ENCODE results near the gene UNC5C. TPM values are rescaled to one million over a fixed set of nuclear protein-coding genes. Genes with fewer than 3 reads are reported as not detected.

Gene UNC5C
- total and polyA plus RNA-seq, 5 donors from 2014 or later, result 0.01 to 0.13 TPM; not detected in 3

- Mint-ChIP-seq H3K4me3 (no peak overlapping the region), H3K27ac (no peak overlapping the region)
- no peak overlapping the region for H3K27ac ChIP-seq (ENCODE audit: insufficient read depth, low read length, poor library complexity, severe bottlenecking)
Measured at GRCh38 chr4:95217197-95217596, 331.6 kb downstream of the UNC5C start.

GRCh38 chr4:95216636-95217035 is 332.1 kb downstream of the UNC5C start:
- Histone ChIP-seq H3K27me3 (ENCODE audit: control insufficient read depth, insufficient read depth, low read length) (no peaks in the 10 kb centered on the region), H3K27ac (ENCODE audit: insufficient read depth, low read length, poor library complexity, severe bottlenecking) (no peak overlapping the region), H3K4me1 (ENCODE audit: control insufficient read depth, insufficient read depth, low read length, poor library complexity, severe bottlenecking) (no peaks in the 10 kb centered on the region), H3K4me3 (ENCODE audit: low read depth, low read length) (no peak overlapping the region), H3K36me3 (ENCODE audit: control insufficient read depth, insufficient read depth, low read length) (no peaks in the 10 kb centered on the region), H3K9me3 (ENCODE audit: control insufficient read depth in 2 of 2, low read length in 2 of 2) (no peaks in the 10 kb centered on the region)
- H3K27ac Mint-ChIP-seq, result no peak overlapping the region
- no peaks in the 10 kb centered on the region for H3K27me3 Mint-ChIP-seq
- H3K4me1 Mint-ChIP-seq, result no peaks in the 10 kb centered on the region
- no peak for ATAC-seq (ENCODE audit: low read depth in 2 of 2)
- no peak for DNase-seq
- no peak overlapping the region for H3K4me3 Mint-ChIP-seq
- H3K9me3 Mint-ChIP-seq, result no peaks in the 10 kb centered on the region
- no peaks in the 10 kb centered on the region for H3K36me3 Mint-ChIP-seq

More at GRCh38 chr4:95217197-95217596, 331.6 kb downstream of the UNC5C start:
- Histone ChIP-seq H3K27me3 (ENCODE audit: control insufficient read depth, insufficient read depth, low read length) (no peaks in the 10 kb centered on the region), H3K9me3 (ENCODE audit: control insufficient read depth in 2 of 2, low read length in 2 of 2) (no peaks in the 10 kb centered on the region), H3K36me3 (ENCODE audit: control insufficient read depth, insufficient read depth, low read length) (no peaks in the 10 kb centered on the region), H3K4me3 (ENCODE audit: low read depth, low read length) (no peak overlapping the region), H3K4me1 (ENCODE audit: control insufficient read depth, insufficient read depth, low read length, poor library complexity, severe bottlenecking) (no peaks in the 10 kb centered on the region)
- ATAC-seq (ENCODE audit: low read depth in 2 of 2) (no peak), DNase-seq (no peak)
- H3K9me3 Mint-ChIP-seq, result no peaks in the 10 kb centered on the region
- no peaks in the 10 kb centered on the region for H3K27me3 Mint-ChIP-seq
- no peaks in the 10 kb centered on the region for H3K36me3 Mint-ChIP-seq
- H3K4me1 Mint-ChIP-seq, result no peaks in the 10 kb centered on the region

- no peaks in the 10 kb centered on the region for H3K27me3 ChIP-seq (ENCODE audit: control insufficient read depth, insufficient read depth, low read length)
- H3K36me3 ChIP-seq (ENCODE audit: control insufficient read depth, insufficient read depth, low read length), result no peaks in the 10 kb centered on the region
- no peak overlapping the region for H3K27ac ChIP-seq (ENCODE audit: insufficient read depth, low read length, poor library complexity, severe bottlenecking)
- Mint-ChIP-seq H3K4me3 (peak overlapping the region in 1 of 4 donors; percentile 3), H3K27me3 (no peaks in the 10 kb centered on the region), H3K27ac (no peak overlapping the region), H3K36me3 (no peaks in the 10 kb centered on the region), H3K9me3 (no peaks in the 10 kb centered on the region), H3K4me1 (no peaks in the 10 kb centered on the region)
- DNase-seq (no peak), ATAC-seq (ENCODE audit: low read depth in 2 of 2) (no peak)
- no peak overlapping the region for H3K4me3 ChIP-seq (ENCODE audit: low read depth, low read length)
- H3K4me1 ChIP-seq (ENCODE audit: control insufficient read depth, insufficient read depth, low read length, poor library complexity, severe bottlenecking), result no peaks in the 10 kb centered on the region
- H3K9me3 ChIP-seq (ENCODE audit: control insufficient read depth in 2 of 2, low read length in 2 of 2), result no peaks in the 10 kb centered on the region
Measured at GRCh38 chr4:95215991-95216605, 332.7 kb downstream of the UNC5C start.

GRCh38 chr4:95215043-95215442 is 333.7 kb downstream of the UNC5C start:
- Mint-ChIP-seq H3K27me3 (no peaks in the 10 kb centered on the region), H3K9me3 (no peaks in the 10 kb centered on the region), H3K4me1 (no peaks in the 10 kb centered on the region), H3K36me3 (no peaks in the 10 kb centered on the region), H3K4me3 (no peak overlapping the region), H3K27ac (no peak overlapping the region)
- Histone ChIP-seq H3K4me3 (ENCODE audit: low read depth, low read length) (no peak overlapping the region), H3K4me1 (ENCODE audit: control insufficient read depth, insufficient read depth, low read length, poor library complexity, severe bottlenecking) (no peaks in the 10 kb centered on the region), H3K36me3 (ENCODE audit: control insufficient read depth, insufficient read depth, low read length) (no peaks in the 10 kb centered on the region), H3K9me3 (ENCODE audit: control insufficient read depth in 2 of 2, low read length in 2 of 2) (no peaks in the 10 kb centered on the region), H3K27me3 (ENCODE audit: control insufficient read depth, insufficient read depth, low read length) (no peaks in the 10 kb centered on the region), H3K27ac (ENCODE audit: insufficient read depth, low read length, poor library complexity, severe bottlenecking) (no peak overlapping the region)
- ATAC-seq (ENCODE audit: low read depth in 2 of 2) (no peak), DNase-seq (no peak)

GRCh38 chr4:95214408-95214807 is 334.4 kb downstream of the UNC5C start:
- Mint-ChIP-seq H3K27me3 (no peaks in the 10 kb centered on the region), H3K4me3 (no peak overlapping the region), H3K36me3 (no peaks in the 10 kb centered on the region), H3K4me1 (no peaks in the 10 kb centered on the region), H3K27ac (no peak overlapping the region), H3K9me3 (no peaks in the 10 kb centered on the region)
- no peak overlapping the region for H3K4me3 ChIP-seq (ENCODE audit: low read depth, low read length)
- ATAC-seq (ENCODE audit: low read depth in 2 of 2) (no peak), DNase-seq (no peak)
- no peaks in the 10 kb centered on the region for H3K9me3 ChIP-seq (ENCODE audit: control insufficient read depth in 2 of 2, low read length in 2 of 2)
- H3K36me3 ChIP-seq (ENCODE audit: control insufficient read depth, insufficient read depth, low read length), result no peaks in the 10 kb centered on the region
- no peaks in the 10 kb centered on the region for H3K27me3 ChIP-seq (ENCODE audit: control insufficient read depth, insufficient read depth, low read length)
- H3K4me1 ChIP-seq (ENCODE audit: control insufficient read depth, insufficient read depth, low read length, poor library complexity, severe bottlenecking), result no peaks in the 10 kb centered on the region
- no peak overlapping the region for H3K27ac ChIP-seq (ENCODE audit: insufficient read depth, low read length, poor library complexity, severe bottlenecking)

GRCh38 chr4:95213366-95213765 is 335.4 kb downstream of the UNC5C start:
- H3K36me3 Mint-ChIP-seq, result no peaks in the 10 kb centered on the region
- H3K27ac Mint-ChIP-seq, result no peak overlapping the region
- no peaks in the 10 kb centered on the region for H3K27me3 ChIP-seq (ENCODE audit: control insufficient read depth, insufficient read depth, low read length)
- no peaks in the 10 kb centered on the region for H3K27me3 Mint-ChIP-seq
- no peak overlapping the region for H3K4me3 Mint-ChIP-seq
- no peaks in the 10 kb centered on the region for H3K36me3 ChIP-seq (ENCODE audit: control insufficient read depth, insufficient read depth, low read length)
- no peak overlapping the region for H3K27ac ChIP-seq (ENCODE audit: insufficient read depth, low read length, poor library complexity, severe bottlenecking)
- H3K4me1 ChIP-seq (ENCODE audit: control insufficient read depth, insufficient read depth, low read length, poor library complexity, severe bottlenecking), result no peaks in the 10 kb centered on the region
- H3K9me3 ChIP-seq (ENCODE audit: control insufficient read depth in 2 of 2, low read length in 2 of 2), result no peaks in the 10 kb centered on the region
- H3K9me3 Mint-ChIP-seq, result no peaks in the 10 kb centered on the region
- no peaks in the 10 kb centered on the region for H3K4me1 Mint-ChIP-seq
- H3K4me3 ChIP-seq (ENCODE audit: low read depth, low read length), result no peak overlapping the region
- ATAC-seq (ENCODE audit: low read depth in 2 of 2) (no peak), DNase-seq (no peak)

GRCh38 chr4:95212692-95213091 is 336.1 kb downstream of the UNC5C start:
- H3K9me3 ChIP-seq (ENCODE audit: control insufficient read depth in 2 of 2, low read length in 2 of 2), result no peaks in the 10 kb centered on the region
- no peak overlapping the region for H3K27ac ChIP-seq (ENCODE audit: insufficient read depth, low read length, poor library complexity, severe bottlenecking)
- H3K27me3 ChIP-seq (ENCODE audit: control insufficient read depth, insufficient read depth, low read length), result no peaks in the 10 kb centered on the region
- no peaks in the 10 kb centered on the region for H3K36me3 ChIP-seq (ENCODE audit: control insufficient read depth, insufficient read depth, low read length)
- Mint-ChIP-seq H3K4me3 (no peak overlapping the region), H3K27me3 (no peaks in the 10 kb centered on the region), H3K36me3 (no peaks in the 10 kb centered on the region), H3K4me1 (no peaks in the 10 kb centered on the region), H3K27ac (no peak overlapping the region), H3K9me3 (no peaks in the 10 kb centered on the region)
- H3K4me3 ChIP-seq (ENCODE audit: low read depth, low read length), result no peak overlapping the region
- H3K4me1 ChIP-seq (ENCODE audit: control insufficient read depth, insufficient read depth, low read length, poor library complexity, severe bottlenecking), result no peaks in the 10 kb centered on the region
- DNase-seq, result no peak
- no peak for ATAC-seq (ENCODE audit: low read depth in 2 of 2)

- no peak overlapping the region for H3K4me3 ChIP-seq (ENCODE audit: low read depth, low read length)
Measured at GRCh38 chr4:95209927-95210326, 338.8 kb downstream of the UNC5C start.

More at GRCh38 chr4:95209927-95210326, 338.8 kb downstream of the UNC5C start:
- no peak overlapping the region for H3K27ac Mint-ChIP-seq
- H3K36me3 Mint-ChIP-seq, result no peaks in the 10 kb centered on the region
- no peak overlapping the region for H3K4me3 Mint-ChIP-seq
- H3K27me3 ChIP-seq (ENCODE audit: control insufficient read depth, insufficient read depth, low read length), result no peaks in the 10 kb centered on the region
- H3K4me1 ChIP-seq (ENCODE audit: control insufficient read depth, insufficient read depth, low read length, poor library complexity, severe bottlenecking), result no peaks in the 10 kb centered on the region
- no peaks in the 10 kb centered on the region for H3K4me1 Mint-ChIP-seq
- ATAC-seq (ENCODE audit: low read depth in 2 of 2) (no peak), DNase-seq (no peak)
- no peak overlapping the region for H3K27ac ChIP-seq (ENCODE audit: insufficient read depth, low read length, poor library complexity, severe bottlenecking)
- H3K9me3 Mint-ChIP-seq, result no peaks in the 10 kb centered on the region
- H3K36me3 ChIP-seq (ENCODE audit: control insufficient read depth, insufficient read depth, low read length), result no peaks in the 10 kb centered on the region
- no peaks in the 10 kb centered on the region for H3K9me3 ChIP-seq (ENCODE audit: control insufficient read depth in 2 of 2, low read length in 2 of 2)
- no peaks in the 10 kb centered on the region for H3K27me3 Mint-ChIP-seq
